ENCODE data around the gene ABI2. TPM values are rescaled to one million over a fixed set of nuclear protein-coding genes. Genes with fewer than 3 reads are reported as not detected.

ABI2 gene
- total and polyA plus RNA-seq, 2 experiments from 2014 or later: 22.6 to 27.5 TPM

DNA sequence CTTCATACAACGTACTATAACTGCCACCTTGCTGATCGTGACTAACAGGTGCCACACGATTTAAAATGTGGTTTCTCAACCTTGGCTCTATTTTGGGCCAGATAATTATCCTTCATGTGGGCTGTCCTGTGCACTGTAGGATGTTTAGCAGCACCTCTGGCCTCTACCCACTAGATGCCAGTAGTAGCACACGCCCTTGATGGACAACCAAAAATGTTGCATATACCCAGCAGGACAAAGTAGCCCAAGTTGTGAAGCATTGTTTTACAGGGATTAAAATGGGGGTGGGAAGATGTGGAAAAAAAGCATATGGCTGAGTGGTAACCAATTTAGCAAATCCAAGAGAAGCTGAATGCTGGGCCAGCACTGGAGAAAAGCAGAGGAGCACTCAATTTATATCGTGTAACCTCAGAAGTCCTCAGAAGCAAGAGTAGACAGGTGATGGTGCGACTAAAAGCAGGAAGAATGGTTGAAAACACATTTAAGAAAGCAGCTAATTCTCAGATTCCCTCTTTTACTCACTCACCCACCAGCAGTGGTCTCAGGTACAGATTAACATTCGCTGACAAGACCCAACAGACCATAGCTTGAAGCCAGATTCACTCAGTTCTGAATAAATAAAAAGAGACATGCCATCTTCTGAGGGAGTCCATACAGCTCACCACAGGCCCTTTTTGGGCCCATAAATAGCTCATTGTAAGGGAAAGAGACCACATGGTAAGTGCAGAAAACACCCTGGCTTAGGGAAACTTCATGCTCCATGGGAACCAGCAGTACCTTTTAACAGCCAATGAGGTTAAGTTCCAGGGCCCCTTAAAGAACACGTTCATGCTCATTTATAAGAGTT is 156.3 kb downstream of the ABI2 start:
- no peaks in the 10 kb centered on the region for H3K27me3 ChIP-seq
- H4K20me1 ChIP-seq (ENCODE audit: insufficient read depth, poor library complexity, severe bottlenecking): no peaks in the 10 kb centered on the region
- peaks cover 9% of the 10 kb centered on the region for H3K79me2 ChIP-seq
- H3K27ac ChIP-seq: no peak overlapping the region
- no peak overlapping the region for H3K4me3 ChIP-seq
- H3K9me2 ChIP-seq (replicated peaks; ENCODE audit: insufficient read depth): no peaks in the 10 kb centered on the region
- no peaks in the 10 kb centered on the region for H3K36me3 ChIP-seq (replicated peaks; ENCODE audit: insufficient read depth, low read depth)
- no peak for TF ChIP-seq EZH2 (IDR thresholded peaks at IDR 0.05; ENCODE audit: borderline replicate concordance)
- TF ChIP-seq, protein P1, sequence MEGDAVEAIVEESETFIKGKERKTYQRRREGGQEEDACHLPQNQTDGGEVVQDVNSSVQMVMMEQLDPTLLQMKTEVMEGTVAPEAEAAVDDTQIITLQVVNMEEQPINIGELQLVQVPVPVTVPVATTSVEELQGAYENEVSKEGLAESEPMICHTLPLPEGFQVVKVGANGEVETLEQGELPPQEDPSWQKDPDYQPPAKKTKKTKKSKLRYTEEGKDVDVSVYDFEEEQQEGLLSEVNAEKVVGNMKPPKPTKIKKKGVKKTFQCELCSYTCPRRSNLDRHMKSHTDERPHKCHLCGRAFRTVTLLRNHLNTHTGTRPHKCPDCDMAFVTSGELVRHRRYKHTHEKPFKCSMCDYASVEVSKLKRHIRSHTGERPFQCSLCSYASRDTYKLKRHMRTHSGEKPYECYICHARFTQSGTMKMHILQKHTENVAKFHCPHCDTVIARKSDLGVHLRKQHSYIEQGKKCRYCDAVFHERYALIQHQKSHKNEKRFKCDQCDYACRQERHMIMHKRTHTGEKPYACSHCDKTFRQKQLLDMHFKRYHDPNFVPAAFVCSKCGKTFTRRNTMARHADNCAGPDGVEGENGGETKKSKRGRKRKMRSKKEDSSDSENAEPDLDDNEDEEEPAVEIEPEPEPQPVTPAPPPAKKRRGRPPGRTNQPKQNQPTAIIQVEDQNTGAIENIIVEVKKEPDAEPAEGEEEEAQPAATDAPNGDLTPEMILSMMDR (IDR thresholded peaks at IDR 0.05; ENCODE audit: poor library complexity): peak; percentile 33
- no peak for TF ChIP-seq EZH2phosphoT487 (IDR thresholded peaks at IDR 0.05; ENCODE audit: low read depth, severe bottlenecking, unreplicated experiment)
- 91% methylated on average over 8 of the region's 8 CpGs for WGBS (ENCODE audit: low lambda C conversion rate, missing lambda C conversion rate)
- H3K4me1 ChIP-seq (ENCODE audit: insufficient read depth): no peaks in the 10 kb centered on the region
- H3K9me3 ChIP-seq (ENCODE audit: low read depth): no peaks in the 10 kb centered on the region
- no peak for DNase-seq (ENCODE audit: low spot score)
- no peak overlapping the region for H3K4me2 ChIP-seq
- H2AFZ ChIP-seq: no peak overlapping the region

DNA sequence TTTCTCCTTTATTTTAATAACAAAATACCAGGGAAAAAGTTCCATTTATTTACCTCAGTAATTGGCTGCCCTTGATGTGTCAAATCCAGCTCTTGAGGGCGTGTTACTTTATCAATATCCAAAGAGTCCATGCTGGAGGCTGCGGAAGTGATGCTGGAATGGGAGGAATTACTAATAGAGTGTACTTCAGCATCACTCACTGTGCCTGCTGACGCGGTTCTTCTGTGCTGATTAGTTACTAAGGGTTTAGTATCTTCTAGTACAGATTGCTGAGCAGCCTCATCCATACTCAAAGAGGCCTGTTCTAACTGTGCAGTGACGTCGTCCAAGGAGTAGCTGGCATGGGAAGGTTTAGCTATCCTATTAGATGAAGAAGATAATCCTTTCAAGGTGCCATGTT is 161.3 kb downstream of the ABI2 start:
- WGBS (ENCODE audit: low lambda C conversion rate, missing lambda C conversion rate): 97% methylated on average over 6 of the region's 6 CpGs
- H2AFZ ChIP-seq: no peak overlapping the region
- no peaks in the 10 kb centered on the region for H3K27me3 ChIP-seq
- H3K9me3 ChIP-seq (ENCODE audit: low read depth): no peaks in the 10 kb centered on the region
- no peak overlapping the region for H3K4me3 ChIP-seq
- H3K27ac ChIP-seq: peak overlapping the region; percentile 10
- peaks cover 23% of the 10 kb centered on the region for H3K79me2 ChIP-seq
- no peaks in the 10 kb centered on the region for H3K9me2 ChIP-seq (replicated peaks; ENCODE audit: insufficient read depth)
- H3K36me3 ChIP-seq (replicated peaks; ENCODE audit: insufficient read depth, low read depth): no peaks in the 10 kb centered on the region
- no peak overlapping the region for H3K4me2 ChIP-seq
- H4K20me1 ChIP-seq (ENCODE audit: insufficient read depth, poor library complexity, severe bottlenecking): no peaks in the 10 kb centered on the region
- no peak for TF ChIP-seq EZH2 (IDR thresholded peaks at IDR 0.05; ENCODE audit: borderline replicate concordance)
- no peak for DNase-seq (ENCODE audit: low spot score)
- H3K4me1 ChIP-seq (ENCODE audit: insufficient read depth): no peaks in the 10 kb centered on the region

DNA sequence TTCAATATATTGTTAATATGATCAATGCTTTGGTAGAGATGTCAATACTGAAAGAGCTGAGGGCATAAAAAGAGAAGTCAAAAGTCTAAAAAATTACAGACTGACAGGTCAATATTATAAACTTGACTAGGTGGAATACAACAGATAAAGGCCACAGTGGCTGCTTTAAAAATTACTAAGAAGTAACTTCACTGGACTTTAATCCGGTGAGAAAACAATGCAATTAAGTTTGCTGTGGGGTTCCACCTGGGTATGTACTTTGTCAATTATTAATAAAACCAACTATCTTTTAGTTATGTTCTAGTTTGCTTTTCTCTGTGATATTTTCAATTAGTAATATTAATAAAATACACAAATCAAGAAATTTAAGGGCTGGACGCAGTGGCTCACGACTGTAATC is 162.2 kb downstream of the ABI2 start:
- peaks cover 30% of the 10 kb centered on the region for H3K79me2 ChIP-seq
- H3K4me2 ChIP-seq: no peak overlapping the region

DNA sequence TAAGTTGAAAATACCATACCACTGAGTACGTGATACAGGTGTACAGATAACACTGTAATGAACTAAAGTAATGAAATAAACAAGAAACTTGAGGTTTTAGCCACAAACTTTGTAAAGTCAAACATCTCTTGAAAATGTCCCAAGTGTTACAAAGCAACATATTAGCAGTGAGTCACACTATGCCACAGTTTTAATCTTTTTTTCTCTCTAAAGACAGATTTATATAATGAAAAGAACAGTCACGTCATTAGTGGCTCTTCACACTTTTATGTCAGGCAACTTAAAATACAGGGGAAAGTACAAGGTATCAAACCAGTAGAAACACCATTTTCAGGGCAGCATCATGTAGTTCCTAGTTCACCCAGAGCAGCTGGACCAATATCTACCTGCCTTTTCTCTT is 164.8 kb downstream of the ABI2 start:
- H3K36me3 ChIP-seq (replicated peaks; ENCODE audit: insufficient read depth, low read depth): no peaks in the 10 kb centered on the region
- H3K27ac ChIP-seq: no peak overlapping the region
- DNase-seq (ENCODE audit: low spot score): no peak
- no peak overlapping the region for H2AFZ ChIP-seq
- H3K9me3 ChIP-seq (ENCODE audit: low read depth): no peaks in the 10 kb centered on the region
- no peaks in the 10 kb centered on the region for H3K9me2 ChIP-seq (replicated peaks; ENCODE audit: insufficient read depth)
- WGBS (ENCODE audit: low lambda C conversion rate, missing lambda C conversion rate): 94% methylated on average over 2 of the region's 2 CpGs
- H3K4me1 ChIP-seq (ENCODE audit: insufficient read depth): no peaks in the 10 kb centered on the region
- H3K79me2 ChIP-seq: peaks cover 47% of the 10 kb centered on the region
- no peak overlapping the region for H3K4me2 ChIP-seq
- H3K4me3 ChIP-seq: no peak overlapping the region
- no peaks in the 10 kb centered on the region for H4K20me1 ChIP-seq (ENCODE audit: insufficient read depth, poor library complexity, severe bottlenecking)
- H3K27me3 ChIP-seq: no peaks in the 10 kb centered on the region
- TF ChIP-seq, protein P1 (IDR thresholded peaks at IDR 0.05; ENCODE audit: poor library complexity): no peak
- no peak for TF ChIP-seq EZH2phosphoT487 (IDR thresholded peaks at IDR 0.05; ENCODE audit: low read depth, severe bottlenecking, unreplicated experiment)
- TF ChIP-seq EZH2 (IDR thresholded peaks at IDR 0.05; ENCODE audit: borderline replicate concordance): no peak

More for the DNA sequence above, 162.2 kb downstream of the ABI2 start:
- TF ChIP-seq, protein P1 (IDR thresholded peaks at IDR 0.05; ENCODE audit: poor library complexity): no peak
- TF ChIP-seq EZH2 (IDR thresholded peaks at IDR 0.05; ENCODE audit: borderline replicate concordance): no peak
- Histone ChIP-seq H3K4me1 (ENCODE audit: insufficient read depth) (no peaks in the 10 kb centered on the region), H3K27ac (peak overlapping the region; percentile 10), H4K20me1 (ENCODE audit: insufficient read depth, poor library complexity, severe bottlenecking) (no peaks in the 10 kb centered on the region), H3K36me3 (replicated peaks; ENCODE audit: insufficient read depth, low read depth) (no peaks in the 10 kb centered on the region), H2AFZ (no peak overlapping the region), H3K9me3 (ENCODE audit: low read depth) (no peaks in the 10 kb centered on the region), H3K27me3 (no peaks in the 10 kb centered on the region), H3K4me3 (no peak overlapping the region), H3K9me2 (replicated peaks; ENCODE audit: insufficient read depth) (no peaks in the 10 kb centered on the region)
- 85% methylated on average over 3 of the region's 3 CpGs for WGBS (ENCODE audit: low lambda C conversion rate, missing lambda C conversion rate)
- peak; percentile 16 for DNase-seq (ENCODE audit: low spot score)

Data from hepatocyte (in vitro differentiated cells).